Measurements from ENCODE around the gene COL16A1.

COL16A1 gene

DNA sequence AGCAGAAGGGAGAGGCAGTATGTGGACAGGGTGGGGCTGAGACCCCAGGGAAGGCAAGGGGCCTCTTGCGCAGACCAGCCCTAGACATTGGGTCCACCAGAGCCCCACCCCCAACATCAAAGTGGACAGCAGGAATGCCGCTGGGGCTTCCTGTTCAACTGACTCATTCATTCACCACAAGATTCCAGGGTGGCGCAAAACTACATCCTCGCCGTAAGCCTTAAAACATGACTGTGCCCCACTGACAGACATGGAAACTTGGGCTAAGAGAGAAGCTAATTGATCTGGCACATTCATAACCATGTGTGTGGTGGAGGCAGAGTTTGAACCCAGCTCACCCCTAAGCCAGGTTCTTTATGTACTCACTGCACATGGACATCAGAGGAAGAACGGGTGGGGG, 14.0 kb downstream of the COL16A1 start:
- no peaks in the 10 kb centered on the region for H3K9me2 ChIP-seq (replicated peaks; ENCODE audit: control insufficient read depth, low read length)
- no peak overlapping the region for H3K4me2 ChIP-seq (ENCODE audit: low read length)
- no peaks in the 10 kb centered on the region for H3K36me3 ChIP-seq (ENCODE audit: control insufficient read depth, low read length)
- no peaks in the 10 kb centered on the region for H3K79me2 ChIP-seq (ENCODE audit: control insufficient read depth, low read length)
- H3K27ac ChIP-seq (ENCODE audit: low read depth, low read length), result no peak overlapping the region
- TF ChIP-seq EZH2phosphoT487 (IDR thresholded peaks at IDR 0.05; ENCODE audit: borderline replicate concordance, low read length), result no peak
- TF ChIP-seq, protein P1, sequence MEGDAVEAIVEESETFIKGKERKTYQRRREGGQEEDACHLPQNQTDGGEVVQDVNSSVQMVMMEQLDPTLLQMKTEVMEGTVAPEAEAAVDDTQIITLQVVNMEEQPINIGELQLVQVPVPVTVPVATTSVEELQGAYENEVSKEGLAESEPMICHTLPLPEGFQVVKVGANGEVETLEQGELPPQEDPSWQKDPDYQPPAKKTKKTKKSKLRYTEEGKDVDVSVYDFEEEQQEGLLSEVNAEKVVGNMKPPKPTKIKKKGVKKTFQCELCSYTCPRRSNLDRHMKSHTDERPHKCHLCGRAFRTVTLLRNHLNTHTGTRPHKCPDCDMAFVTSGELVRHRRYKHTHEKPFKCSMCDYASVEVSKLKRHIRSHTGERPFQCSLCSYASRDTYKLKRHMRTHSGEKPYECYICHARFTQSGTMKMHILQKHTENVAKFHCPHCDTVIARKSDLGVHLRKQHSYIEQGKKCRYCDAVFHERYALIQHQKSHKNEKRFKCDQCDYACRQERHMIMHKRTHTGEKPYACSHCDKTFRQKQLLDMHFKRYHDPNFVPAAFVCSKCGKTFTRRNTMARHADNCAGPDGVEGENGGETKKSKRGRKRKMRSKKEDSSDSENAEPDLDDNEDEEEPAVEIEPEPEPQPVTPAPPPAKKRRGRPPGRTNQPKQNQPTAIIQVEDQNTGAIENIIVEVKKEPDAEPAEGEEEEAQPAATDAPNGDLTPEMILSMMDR (IDR thresholded peaks at IDR 0.05; ENCODE audit: low read depth, low read length, poor library complexity, severe bottlenecking), result no peak
- H3F3A ChIP-seq (ENCODE audit: control insufficient read depth, insufficient read depth), result no peaks in the 10 kb centered on the region
- H4K20me1 ChIP-seq (ENCODE audit: control insufficient read depth, insufficient read depth, low read depth, low read length), result no peaks in the 10 kb centered on the region
- no peaks in the 10 kb centered on the region for H3K9me3 ChIP-seq (ENCODE audit: control insufficient read depth, insufficient read depth, low read length)
- peaks cover 26% of the 10 kb centered on the region for H3K27me3 ChIP-seq (ENCODE audit: control insufficient read depth, low read length)
- H3K4me1 ChIP-seq (ENCODE audit: control insufficient read depth, low read length), result no peaks in the 10 kb centered on the region
- H3K4me3 ChIP-seq (ENCODE audit: low read length), result no peak overlapping the region

DNA sequence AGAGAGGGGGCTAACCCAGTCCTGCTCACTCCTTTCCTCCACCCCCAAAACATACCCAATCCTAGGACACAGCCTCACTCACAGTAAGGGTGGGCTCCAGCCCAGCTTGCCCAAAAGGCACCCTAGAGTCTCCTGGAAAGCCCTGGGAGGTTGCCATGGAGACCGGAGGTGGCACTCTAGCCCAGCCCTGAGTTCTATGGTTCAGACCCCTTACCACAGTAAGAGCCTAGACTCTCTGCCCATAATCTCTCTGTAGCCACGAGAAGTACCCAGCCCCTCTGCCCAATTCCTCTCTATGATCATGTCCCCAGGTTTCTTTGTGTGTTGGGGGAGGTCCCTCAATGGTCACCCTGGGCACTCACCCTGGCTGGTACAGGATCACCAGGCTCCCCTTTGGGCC, 14.4 kb downstream of the COL16A1 start:
- Histone ChIP-seq H3K27me3 (ENCODE audit: control insufficient read depth, low read length) (peaks cover 30% of the 10 kb centered on the region), H3K4me2 (ENCODE audit: low read length) (no peak overlapping the region), H4K20me1 (ENCODE audit: control insufficient read depth, insufficient read depth, low read depth, low read length) (no peaks in the 10 kb centered on the region), H3K4me3 (ENCODE audit: low read length) (no peak overlapping the region), H3K79me2 (ENCODE audit: control insufficient read depth, low read length) (no peaks in the 10 kb centered on the region), H3K9me2 (replicated peaks; ENCODE audit: control insufficient read depth, low read length) (no peaks in the 10 kb centered on the region), H3K36me3 (ENCODE audit: control insufficient read depth, low read length) (no peaks in the 10 kb centered on the region), H3K9me3 (ENCODE audit: control insufficient read depth, insufficient read depth, low read length) (no peaks in the 10 kb centered on the region), H3K4me1 (ENCODE audit: control insufficient read depth, low read length) (no peaks in the 10 kb centered on the region), H3K27ac (ENCODE audit: low read depth, low read length) (no peak overlapping the region), H3F3A (ENCODE audit: control insufficient read depth, insufficient read depth) (no peaks in the 10 kb centered on the region)
- TF ChIP-seq, protein P1 (IDR thresholded peaks at IDR 0.05; ENCODE audit: low read depth, low read length, poor library complexity, severe bottlenecking), result no peak
- TF ChIP-seq EZH2phosphoT487 (IDR thresholded peaks at IDR 0.05; ENCODE audit: borderline replicate concordance, low read length), result no peak

DNA sequence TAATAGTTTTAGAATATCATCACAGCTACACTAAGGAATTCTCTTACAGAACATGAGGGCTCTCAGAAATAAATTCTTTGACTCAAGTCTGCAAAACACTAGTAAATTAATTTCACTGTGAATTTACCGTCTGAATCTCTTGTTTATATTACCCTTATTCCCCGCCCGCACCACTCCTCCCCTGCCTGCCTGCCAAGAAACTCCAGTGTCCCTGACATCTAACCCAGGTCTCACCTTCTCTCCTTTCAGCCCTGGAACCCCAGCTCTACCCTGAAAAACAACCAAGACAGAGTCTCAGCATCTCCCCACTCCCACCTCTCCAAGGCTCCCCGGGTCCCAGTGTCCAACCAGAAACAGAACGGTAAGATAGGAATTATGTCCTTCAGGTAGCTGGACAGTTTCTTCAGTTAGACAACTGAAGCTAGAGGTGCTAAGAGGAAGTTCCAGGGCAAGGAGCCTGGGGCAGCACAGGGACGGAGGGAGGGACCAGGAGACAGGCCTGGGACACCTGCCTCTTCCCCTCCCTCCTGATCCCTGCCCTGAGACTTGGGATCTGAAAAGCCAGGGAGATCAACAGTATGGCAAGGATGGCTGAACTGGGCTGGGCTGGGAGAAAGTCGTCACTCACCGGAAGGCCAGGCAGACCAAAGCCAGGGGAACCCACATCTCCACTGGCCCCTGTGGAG, 15.4 kb downstream of the COL16A1 start:
- Histone ChIP-seq H3K36me3 (ENCODE audit: control insufficient read depth, low read length) (no peaks in the 10 kb centered on the region), H3K27me3 (ENCODE audit: control insufficient read depth, low read length) (peaks cover 31% of the 10 kb centered on the region), H3K9me3 (ENCODE audit: control insufficient read depth, insufficient read depth, low read length) (no peaks in the 10 kb centered on the region), H3K9me2 (replicated peaks; ENCODE audit: control insufficient read depth, low read length) (no peaks in the 10 kb centered on the region), H3K79me2 (ENCODE audit: control insufficient read depth, low read length) (no peaks in the 10 kb centered on the region), H3F3A (ENCODE audit: control insufficient read depth, insufficient read depth) (no peaks in the 10 kb centered on the region), H3K27ac (ENCODE audit: low read depth, low read length) (no peak overlapping the region), H3K4me3 (ENCODE audit: low read length) (no peak overlapping the region), H4K20me1 (ENCODE audit: control insufficient read depth, insufficient read depth, low read depth, low read length) (no peaks in the 10 kb centered on the region), H3K4me2 (ENCODE audit: low read length) (no peak overlapping the region), H3K4me1 (ENCODE audit: control insufficient read depth, low read length) (no peaks in the 10 kb centered on the region)
- TF ChIP-seq, protein P1 (IDR thresholded peaks at IDR 0.05; ENCODE audit: low read depth, low read length, poor library complexity, severe bottlenecking), result no peak
- no peak for TF ChIP-seq EZH2phosphoT487 (IDR thresholded peaks at IDR 0.05; ENCODE audit: borderline replicate concordance, low read length)

Data from DOHH2 (cell line).